ENCODE results near the gene CCSAP. TPM values are rescaled to one million over a fixed set of nuclear protein-coding genes. Genes with fewer than 3 reads are reported as not detected.
"Not testable (repeated sequence)": the region's sequence is repeated elsewhere in the genome, so short reads cannot be mapped to it uniquely, and the experiment has no call there.

Gene CCSAP
- total RNA-seq, 1 donor from 2014 or later: 1.9 TPM

DNA sequence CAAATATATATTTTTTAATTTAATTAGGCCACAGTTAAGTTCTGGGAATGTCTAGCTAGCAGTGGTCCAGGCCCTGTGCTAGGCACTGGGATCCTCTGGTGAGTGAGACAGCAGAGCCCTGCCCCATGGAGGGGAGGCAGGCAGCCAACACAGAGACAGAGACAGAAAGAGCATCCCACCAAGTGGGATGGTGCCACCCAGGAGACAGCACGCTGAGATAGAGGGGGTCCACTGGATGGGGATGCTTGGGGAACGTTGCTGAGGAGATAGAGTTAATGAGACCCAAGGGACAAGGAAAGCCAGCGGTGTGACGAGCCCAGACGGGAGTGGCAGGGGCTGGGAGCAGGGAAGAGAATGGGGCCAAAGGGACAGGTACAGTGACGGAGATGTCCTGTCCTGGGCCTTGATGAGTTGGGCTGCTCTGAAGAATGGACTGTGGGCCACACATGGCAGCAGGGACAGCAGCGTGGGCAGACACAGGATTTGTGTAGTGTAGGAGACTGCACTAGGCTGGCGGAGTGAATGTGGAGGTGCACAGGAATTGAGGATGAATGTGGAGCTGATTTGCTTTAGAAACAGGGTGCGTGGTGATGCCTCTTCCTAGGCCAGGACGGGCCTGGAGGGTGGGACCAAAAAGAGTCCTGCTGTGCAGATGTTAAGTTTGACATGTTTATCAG lies 49.2 kb downstream of the CCSAP start:
- no peak for ATAC-seq
- no peak for DNase-seq (ENCODE audit: low spot score)

DNA sequence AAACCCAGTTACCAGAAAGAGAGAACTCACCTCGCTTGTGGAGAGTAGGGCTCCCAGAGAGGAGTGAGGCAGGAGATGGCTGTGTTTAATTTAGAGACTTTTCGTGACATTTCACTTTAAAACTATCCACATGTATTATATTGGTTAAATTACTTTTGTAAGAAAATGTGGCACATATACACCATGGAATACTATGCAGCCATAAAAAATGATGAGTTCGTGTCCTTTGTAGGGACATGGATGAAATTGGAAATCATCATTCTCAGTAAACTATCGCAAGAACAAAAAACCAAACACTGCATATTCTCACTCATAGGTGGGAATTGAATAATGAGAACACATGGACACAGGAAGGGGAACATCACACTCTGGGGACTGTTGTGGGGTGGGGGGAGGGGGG lies 51.2 kb downstream of the CCSAP start:
- not testable (repeated sequence) for ATAC-seq; DNase-seq (ENCODE audit: low spot score)

DNA sequence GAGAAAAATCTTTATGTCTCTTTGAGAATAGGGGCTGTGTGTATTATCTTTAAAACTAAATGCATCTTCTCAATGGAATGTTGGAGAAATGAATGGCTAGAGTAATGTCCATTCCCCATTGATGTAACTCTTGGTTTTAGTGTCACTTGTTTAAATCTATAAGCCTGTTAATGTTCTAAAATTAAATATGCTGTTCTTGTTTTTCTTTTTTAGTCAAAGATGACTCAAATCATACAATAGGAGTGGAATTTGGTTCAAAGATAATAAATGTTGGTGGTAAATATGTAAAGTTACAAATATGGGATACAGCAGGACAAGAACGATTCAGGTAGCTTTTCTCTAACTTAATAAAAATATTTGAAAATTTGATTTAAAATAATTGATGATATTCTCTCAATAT lies 54.3 kb downstream of the CCSAP start:
- no peak for ATAC-seq
- DNase-seq (ENCODE audit: low spot score): no peak

DNA sequence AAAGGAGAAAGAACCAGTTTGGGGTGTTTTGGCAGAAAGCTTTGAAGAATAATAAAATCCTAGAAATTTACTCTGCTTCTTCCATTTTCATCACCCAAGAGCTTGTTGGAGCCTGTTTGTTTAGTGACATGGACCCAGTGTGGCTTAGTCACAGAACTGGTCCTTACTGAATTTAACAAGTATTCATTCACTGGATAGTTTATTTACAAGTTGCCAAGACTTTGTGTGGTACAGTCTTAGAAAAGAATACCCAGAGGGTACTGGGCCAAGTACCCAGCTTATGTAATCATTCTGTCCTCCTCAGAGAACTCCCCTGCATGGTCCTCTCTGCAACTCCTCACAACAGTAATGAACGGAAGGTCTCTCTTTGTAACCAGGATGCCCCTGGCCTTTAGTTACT lies 55.6 kb downstream of the CCSAP start:
- no peak for ATAC-seq

DNA sequence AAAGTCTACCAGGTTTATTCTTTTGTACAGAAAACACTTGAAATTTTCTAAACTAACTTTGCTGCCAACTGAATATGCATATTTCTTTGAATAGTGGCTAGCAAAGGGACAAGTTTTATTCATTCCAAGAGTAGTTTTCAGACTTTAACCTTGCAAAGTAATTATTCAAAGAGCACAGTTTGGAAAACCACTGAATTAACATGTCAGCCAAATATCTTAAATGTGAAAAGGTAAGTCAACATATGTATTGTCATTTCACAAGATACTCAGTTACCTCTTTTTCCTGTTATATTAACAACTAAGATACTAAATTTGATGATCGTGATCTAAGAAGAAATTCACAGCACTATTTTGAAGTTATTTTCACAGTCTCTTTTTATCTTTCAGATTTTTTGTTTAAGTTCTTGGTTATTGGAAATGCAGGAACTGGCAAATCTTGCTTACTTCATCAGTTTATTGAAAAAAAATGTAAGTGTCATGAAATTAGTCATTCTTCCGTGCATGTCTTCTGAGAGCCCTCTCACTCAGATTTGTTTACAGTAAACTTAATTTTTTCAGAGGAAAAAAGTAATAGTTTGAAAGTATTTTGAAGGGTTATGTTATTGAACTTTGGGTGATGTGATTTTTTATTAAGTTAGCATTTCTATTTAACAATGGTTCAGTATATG lies 56.6 kb downstream of the CCSAP start:
- ATAC-seq (peak; percentile 15), DNase-seq (ENCODE audit: low spot score) (no peak)

More for the DNA sequence above, 55.6 kb downstream of the CCSAP start:
- DNase-seq (ENCODE audit: low spot score): no peak

DNA sequence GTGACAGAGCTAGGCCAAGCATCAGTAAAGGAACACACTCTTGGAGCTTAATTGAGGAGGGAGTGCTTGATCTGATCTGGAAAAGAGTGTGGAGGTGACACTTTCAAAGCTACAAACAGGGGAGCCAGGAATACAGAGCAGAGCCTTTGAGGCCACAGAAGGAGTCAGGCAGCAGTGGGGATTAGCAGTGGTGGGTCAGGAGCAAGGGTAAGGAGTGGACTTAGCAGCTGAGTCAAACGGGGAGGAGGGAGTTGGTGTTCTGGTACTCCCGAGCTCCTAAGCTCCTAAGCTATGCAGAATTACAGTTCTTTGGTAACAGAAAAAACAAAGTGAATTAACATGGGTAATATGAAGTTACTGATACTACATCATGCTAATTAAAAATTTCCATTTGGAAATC lies 57.4 kb downstream of the CCSAP start:
- peak; percentile 11 for ATAC-seq
- no peak for DNase-seq (ENCODE audit: low spot score)

DNA sequence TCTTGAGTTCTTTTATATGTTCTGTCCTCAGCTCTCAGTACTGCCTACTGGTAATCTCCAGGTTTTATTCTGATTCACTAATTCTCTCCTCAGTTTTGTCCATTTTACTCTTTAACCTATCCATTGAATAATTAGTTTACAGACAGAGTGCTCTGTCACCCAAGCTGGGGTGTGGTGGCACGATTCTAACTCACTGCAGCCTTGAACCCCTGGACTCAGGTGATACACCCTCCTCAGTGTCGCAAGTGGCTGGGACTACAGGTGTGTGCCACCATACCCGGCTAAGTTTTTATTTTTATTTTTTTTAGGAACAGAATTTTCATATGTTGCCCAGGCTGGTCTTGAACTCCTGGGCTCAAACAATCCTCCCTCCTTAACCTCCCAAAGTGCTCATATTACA lies 58.0 kb downstream of the CCSAP start:
- ATAC-seq (no peak), DNase-seq (ENCODE audit: low spot score) (no peak)

DNA sequence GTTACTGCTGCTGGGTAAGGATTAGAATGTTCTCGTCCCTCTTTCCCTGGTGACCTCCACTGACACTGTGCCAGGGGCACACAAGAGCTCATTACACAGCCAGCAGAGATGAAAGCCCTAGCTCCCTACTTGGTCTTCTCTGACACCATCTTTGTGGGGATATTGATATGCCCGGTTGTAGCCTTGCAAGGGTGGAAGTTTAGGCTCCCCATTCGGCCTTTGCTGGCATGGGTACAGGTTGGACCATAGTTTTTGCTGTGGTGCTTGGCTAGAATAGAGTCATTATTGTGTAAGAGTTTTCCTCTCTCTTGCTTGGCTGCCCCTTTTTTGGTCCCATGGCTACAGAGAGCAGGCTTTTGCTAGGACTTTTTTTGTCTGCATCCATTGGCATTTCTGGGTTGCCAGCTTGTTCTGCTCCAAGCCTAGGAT lies 59.6 kb downstream of the CCSAP start:
- ATAC-seq: peak; percentile 83
- DNase-seq (ENCODE audit: low spot score): peak; percentile 75

DNA sequence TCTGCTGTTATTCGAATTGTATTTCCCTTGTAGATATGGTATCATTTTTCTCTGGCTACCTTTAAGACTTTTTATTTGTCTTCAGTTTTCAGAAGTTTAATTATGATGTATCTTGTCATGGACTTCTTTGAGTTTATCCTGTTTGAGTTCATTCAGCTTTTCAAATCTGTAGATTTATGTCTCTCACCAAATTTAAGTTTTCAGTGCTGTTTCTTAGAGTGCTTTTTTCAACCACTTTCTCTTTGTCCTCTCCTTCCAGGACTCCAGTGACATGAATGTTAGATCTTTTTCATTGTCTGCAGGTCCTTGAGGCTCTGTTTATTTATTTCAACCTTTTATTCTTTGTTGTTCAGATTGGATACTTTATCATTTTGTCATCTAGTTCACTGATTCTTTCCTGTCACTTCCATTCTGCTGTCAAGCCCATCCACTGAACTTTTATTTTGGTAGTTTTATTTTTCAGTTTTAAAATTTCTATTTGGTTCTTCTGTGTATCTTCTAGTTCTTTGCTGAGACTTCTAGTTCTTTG lies 60.5 kb downstream of the CCSAP start:
- ATAC-seq (no peak), DNase-seq (ENCODE audit: low spot score) (no peak)

DNA sequence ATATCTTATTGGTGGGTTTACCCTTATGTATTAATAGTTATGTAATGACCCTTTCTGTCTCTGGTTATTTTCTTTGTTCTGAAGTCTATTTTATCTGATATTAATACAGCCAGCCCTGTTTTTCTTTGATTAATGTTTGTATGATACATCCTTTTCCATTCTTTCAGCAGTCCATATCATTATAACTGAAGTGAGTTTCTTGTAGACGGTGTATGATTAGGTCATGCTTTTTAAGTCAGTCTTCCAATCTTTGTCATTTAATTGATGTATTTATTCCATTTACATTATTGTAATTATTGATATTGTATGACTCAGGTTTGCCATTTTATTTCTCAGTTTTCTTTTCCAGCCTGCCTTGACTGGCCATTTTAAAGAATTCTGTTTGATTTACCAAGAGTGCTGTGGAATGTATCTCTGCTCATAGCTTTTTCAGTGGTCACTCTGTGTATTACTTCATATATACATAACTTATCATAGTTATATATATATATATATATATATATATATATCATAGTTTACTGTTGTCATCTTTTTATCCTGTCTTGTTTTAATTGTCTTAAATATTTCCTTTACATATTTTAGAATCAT lies 61.4 kb downstream of the CCSAP start:
- DNase-seq (ENCODE audit: low spot score) (no peak), ATAC-seq (no peak)

DNA sequence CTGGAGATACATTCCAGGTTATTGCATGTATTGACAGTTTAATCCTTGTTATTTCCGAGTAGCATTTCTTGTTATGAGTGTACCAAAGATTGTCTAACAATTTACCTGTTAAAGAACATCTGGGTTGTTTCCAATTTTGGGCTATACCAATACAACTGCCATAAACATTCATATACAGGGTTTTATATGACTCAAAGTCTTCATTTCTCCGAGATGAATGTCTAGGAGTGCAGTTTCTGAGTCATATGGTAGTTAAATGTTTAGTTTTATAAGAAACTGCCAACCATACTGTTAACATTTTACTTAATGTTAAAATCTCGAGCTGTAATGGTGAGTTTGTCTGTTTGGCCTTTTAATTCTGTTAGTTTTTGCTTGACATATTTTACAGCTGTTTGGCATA lies 61.9 kb downstream of the CCSAP start:
- DNase-seq (ENCODE audit: low spot score) (no peak), ATAC-seq (no peak)

DNA sequence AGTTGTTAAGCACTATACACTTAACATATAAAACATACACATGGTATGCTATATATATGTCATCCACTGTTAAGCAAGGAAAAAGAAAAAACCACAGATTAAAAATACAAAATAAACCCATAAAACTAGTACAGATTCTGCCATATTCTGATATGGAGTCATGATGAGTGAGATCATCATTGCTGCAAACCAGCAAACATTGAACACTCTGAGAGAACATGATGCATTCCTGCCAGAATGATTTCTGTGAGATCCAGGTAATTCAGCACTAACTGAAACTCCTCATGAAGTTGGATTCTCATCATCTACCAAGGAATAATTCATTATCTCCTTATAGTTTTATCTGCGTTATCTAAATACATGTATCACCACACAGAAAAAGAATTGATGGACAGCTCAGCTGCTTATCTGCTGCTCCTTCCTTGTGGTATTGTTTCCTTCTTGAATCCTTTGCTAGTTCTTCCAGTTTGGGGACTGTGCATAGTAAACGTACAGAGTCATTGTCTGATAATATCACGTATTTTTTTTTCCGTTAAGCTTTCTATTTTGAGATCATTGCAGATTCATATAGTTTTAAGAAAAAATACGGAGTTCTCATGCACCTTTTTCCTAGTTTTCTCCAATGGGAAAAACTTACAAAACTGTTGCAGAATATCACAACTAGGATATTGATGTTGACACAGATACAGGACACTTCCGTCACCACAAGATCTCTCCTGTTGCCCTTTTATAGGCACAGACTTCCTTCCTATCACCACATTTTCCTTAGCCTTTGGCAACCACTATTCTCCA lies 62.6 kb downstream of the CCSAP start:
- no peak for DNase-seq (ENCODE audit: low spot score)
- no peak for ATAC-seq

DNA sequence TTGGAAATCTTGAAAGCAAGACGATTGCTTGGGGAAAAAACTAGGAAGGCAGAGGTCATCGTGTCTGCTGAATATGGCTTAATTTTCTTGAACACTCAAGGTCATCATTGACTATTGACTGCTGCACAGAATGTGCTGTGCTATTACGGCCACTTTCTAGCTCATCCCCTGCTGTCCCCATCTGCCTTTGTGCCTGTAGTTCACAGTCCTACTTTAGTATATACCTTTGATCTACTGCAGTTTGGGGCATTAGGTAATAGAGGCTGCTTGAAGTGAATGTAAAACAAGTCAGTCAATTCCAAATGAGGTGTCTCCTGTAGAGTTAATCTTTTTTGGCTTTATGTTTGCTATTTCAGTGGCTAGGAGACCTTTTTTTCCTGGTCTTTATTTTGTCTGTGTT lies 63.6 kb downstream of the CCSAP start:
- DNase-seq (ENCODE audit: low spot score) (no peak), ATAC-seq (peak; percentile 48)

DNA sequence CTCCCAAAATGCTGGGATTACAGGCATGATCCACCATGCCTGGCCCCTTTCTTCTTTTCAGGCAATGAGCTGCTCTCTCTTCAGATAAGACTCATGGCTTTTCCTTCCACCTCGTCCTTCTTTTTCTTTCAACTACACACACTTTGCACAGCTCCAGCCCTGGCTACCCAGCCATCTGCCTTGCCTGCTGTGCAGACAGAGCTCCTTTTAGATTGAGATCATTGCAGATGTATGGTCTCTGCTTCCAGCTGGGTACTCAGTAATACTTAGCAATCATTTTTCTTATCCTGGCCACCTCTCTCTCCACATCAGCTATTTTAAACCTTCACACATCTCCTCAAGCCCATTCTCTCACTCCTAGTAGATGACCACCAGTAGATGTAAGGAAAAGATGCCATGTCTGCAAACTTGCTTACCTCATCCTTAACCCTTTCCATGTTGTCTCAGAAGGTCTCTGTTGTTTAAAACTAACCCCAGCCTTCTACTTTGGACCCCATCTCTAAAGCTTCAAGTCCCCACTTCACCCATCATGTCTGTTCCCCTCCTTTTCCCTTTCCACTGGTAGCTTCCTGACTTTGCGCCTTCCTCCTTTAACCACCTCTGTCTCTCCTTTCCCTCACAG lies 64.6 kb downstream of the CCSAP start:
- no peak for ATAC-seq

DNA sequence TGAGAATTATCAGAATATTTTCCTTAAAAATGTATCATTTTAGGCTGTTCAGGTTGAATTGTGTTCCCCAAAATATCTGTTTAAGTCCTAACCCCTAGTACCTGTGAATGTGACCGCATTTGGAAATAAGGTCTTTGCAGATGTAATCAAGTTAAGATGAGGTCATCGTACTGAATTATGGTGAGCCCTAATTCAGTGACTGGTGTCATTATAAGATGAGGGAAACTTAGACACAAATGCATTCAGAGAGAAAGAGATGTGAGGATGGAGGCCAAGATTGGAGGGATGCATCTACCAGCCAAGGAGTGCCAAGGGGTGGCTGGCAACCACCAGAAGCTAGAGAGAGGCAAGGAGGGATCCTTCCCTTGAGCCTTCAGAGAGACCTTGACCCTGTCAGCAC lies 67.8 kb downstream of the CCSAP start:
- DNase-seq (ENCODE audit: low spot score) (no peak), ATAC-seq (no peak)

More for the DNA sequence above, 64.6 kb downstream of the CCSAP start:
- no peak for DNase-seq (ENCODE audit: low spot score)

DNA sequence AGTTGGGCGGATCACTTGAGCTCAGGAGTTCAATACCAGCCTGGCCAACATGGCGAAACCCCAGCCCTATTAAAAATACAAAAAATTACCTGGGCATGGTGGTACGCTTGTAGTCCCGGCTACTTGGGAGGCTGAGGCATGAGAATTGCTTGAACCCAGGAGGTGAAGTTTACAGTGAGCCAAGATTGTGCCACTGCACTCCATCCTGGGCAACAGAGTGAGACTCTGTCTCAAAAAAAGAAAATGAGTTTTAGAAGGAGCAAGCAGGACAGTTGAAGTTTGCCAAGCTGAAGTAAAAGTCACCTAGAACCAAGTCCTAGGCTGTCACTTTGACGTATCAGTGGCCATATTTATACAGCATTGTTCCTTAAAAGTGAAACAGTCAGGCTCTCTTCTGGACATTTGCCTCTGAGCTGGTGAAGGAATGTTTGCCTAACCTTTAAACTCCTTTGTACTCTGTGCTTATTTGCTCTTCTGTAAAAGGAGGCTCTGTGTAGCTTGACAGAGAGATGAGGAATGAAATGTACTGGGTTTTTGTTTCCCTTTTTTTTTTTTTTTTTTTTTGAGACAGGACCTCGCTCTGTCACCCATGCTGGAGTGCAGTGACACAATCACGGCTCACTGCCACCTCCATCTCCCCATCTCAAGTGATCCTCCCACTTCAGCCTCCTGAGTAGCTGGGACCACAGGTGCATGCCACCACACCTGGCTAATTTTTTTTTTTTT lies 69.2 kb downstream of the CCSAP start:
- peak; percentile 66 for DNase-seq (ENCODE audit: low spot score)

DNA sequence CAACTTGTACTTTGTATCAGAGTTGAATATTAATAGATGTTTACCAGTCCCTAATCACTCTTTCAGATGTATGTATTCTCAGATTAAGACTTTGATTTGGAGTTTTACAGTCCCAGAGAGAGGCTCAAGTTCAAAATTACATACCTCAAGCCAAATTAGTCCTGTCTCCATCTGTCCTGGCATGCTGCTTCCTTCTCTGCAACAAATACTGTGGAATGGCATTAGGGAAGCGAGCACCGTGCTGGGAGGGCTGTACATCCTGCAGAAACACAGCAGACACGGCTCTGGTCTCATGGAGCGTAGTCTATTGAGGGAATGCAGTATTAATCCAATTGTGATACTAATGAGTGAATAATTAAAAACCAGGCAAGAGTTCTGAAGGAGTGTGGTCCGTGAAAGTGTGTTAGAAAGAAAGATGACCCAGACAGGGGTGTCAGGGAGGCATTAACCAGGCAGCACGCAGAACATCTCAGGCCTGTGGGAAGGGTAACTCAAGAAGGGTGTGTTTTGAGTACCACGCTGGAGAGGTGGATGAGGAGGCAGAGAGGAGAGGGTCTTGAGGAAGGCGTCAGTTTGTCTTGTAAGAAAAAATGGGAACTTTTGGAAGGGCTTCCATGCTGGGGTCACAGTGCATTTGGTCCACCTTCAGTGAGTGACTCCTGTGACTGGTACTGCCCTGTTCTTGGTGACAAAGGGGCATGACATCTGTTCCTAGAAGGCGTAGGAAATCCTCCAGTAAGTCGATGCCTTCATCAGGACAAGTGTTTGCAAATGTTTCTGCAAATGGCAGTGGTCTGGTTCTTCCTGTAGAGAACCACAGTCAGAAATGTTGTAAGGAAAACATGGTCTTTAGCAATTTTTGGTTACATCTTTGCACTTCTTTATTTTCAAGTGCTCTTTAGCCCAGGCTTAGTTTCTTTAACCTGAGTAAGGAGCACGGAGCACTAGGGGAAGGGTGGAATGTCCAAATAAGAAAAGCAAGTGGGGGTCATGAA lies 70.4 kb downstream of the CCSAP start:
- no peak for DNase-seq (ENCODE audit: low spot score)
- no peak for ATAC-seq

More for the DNA sequence above, 69.2 kb downstream of the CCSAP start:
- ATAC-seq: peak; percentile 50

DNA sequence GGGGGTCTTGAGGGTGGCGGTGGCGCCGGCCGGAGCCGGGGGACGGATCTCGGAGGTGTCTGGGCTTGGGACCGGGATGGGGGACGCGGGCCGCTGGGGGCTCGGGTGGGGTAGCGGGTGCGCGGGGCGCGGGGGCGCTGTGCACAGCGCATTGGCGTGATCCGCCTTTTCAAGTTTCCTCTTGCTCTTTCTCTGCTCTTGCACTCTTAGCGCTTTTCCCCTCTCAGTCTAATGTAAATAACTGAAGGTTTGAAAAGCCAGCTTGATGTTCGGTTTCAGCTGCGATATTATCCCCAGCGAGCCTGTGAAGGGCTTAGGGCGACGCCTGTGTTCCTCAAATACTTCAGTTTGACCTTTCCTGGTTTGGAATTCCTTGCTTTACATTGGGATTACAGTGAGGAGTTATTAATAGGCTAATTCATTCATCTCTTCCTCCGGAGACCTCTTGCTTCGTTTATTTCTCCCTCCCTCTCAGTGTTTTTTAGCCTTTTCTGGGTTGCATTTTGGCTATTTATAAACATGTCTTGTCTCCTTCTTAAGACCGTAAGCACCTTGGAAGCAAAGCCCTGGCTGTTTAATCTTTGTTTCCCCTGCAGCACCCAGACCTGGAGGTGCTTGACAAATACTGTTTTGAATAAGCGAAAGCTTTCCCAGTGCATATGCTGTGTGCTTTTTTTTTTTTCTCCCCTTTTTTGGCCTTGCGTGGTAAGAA lies 71.2 kb downstream of the CCSAP start:
- DNase-seq (ENCODE audit: low spot score) (no peak), ATAC-seq (peak; percentile 21)

Data from left lobe of liver (tissue), 2 donors.